Calu3 (cell line): Measurements from ENCODE around the gene LITAFD. TPM values are rescaled to one million over a fixed set of nuclear protein-coding genes. Genes with fewer than 3 reads are reported as not detected.

ENCODE experiments used
- BruUV-seq: library from RNA; stranded (reverse); fragments of 400-500 nt; replicated peaks from 2 replicates; lab custom pipeline; 2021; lab: Mats Ljungman, UMichigan
- CTCF ChIA-PET: fragments of 300-600 bp; sonication (Branson Sonifier 250); formaldehyde crosslinking; loops from one replicate; lab custom pipeline; 2022; ENCODE audit warnings: antibody characterized with exemption; lab: Charles Lee
- DNase-seq: peaks from one replicate; pipeline ENCODE4 v3.0.0; 2022
- H3K27ac Mint-ChIP-seq: one replicate; pipeline ENCODE4 v1.8.0; 2022; ENCODE audit warnings: mixed read lengths; ENCODE audit not compliant: unreplicated experiment
- H3K27me3 Mint-ChIP-seq: one replicate; pipeline ENCODE4 v1.8.0; 2022; ENCODE audit warnings: mixed read lengths; ENCODE audit not compliant: unreplicated experiment
- H3K36me3 Mint-ChIP-seq: one replicate; pipeline ENCODE4 v1.8.0; 2022; ENCODE audit warnings: mild to moderate bottlenecking, moderate library complexity, mixed read lengths; ENCODE audit not compliant: insufficient read depth, unreplicated experiment
- H3K4me1 Mint-ChIP-seq: one replicate; pipeline ENCODE4 v1.8.0; 2022; ENCODE audit warnings: mild to moderate bottlenecking, low read depth, mixed read lengths; ENCODE audit not compliant: unreplicated experiment
- H3K4me3 Mint-ChIP-seq: one replicate; pipeline ENCODE4 v1.8.0; 2022; ENCODE audit warnings: mild to moderate bottlenecking, low read depth, moderate library complexity, mixed read lengths; ENCODE audit not compliant: unreplicated experiment
- H3K9me3 Mint-ChIP-seq: one replicate; pipeline ENCODE4 v1.8.0; 2022; ENCODE audit warnings: low read depth, mixed read lengths; ENCODE audit not compliant: unreplicated experiment
- CTCF ChIP-seq: fragments of 200-600 bp; IDR thresholded peaks from one replicate; pipeline ENCODE4 v1.8.0; 2022; ENCODE audit warnings: antibody characterized with exemption; ENCODE audit not compliant: unreplicated experiment
- intact Hi-C: fragments of 100-400 bp; cut with micrococcal nuclease; formaldehyde crosslinking; loops from one replicate; pipeline ENCODE4 v1.10.0; 2022; ENCODE audit not compliant: unreplicated experiment
- total RNA-seq: library from RNA; stranded (reverse); gene quantifications from 2 replicates; pipeline ENCODE4 v1.2.3, GENCODE V29; 2022

LITAFD gene
- total RNA-seq, 1 experiment from 2014 or later = not detected

DNA sequence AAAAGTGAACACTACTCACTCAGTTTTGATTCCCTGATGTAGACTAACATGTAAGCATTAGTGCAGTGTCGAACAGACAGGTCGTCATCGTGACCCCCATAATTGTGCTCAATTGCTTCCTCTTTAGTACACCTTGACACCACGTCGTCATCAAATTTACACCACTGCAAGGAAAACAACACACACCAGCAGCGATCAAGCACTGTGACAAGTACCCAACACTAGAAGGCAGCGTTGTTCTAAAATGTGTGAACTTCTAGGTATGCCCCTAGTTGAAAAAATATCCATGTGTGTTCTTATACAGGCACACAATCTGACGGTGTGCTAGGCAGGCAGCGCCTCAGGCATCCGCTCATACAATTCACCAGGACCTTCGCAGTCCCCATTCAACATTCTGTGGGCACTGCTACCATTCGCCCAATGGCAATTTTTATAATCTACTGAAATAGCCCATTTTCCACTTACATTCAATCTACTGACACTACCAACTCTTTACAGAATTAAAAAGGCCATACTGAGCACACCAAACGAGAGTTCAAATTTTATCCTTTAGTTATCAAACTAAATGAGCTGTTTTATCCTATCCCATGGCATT is 23.1 kb downstream of the LITAFD start:
- BruUV-seq = no TSS peak
- Mint-ChIP-seq H3K27me3 (no peaks in the 10 kb centered on the region), H3K36me3 (peaks cover 80% of the 10 kb centered on the region), H3K4me3 (no peak overlapping the region), H3K4me1 (peaks cover 1% of the 10 kb centered on the region), H3K27ac (no peak overlapping the region), H3K9me3 (no peaks in the 10 kb centered on the region)
- CTCF ChIA-PET = interaction anchor here (1.2 kb wide), 1 partner anchor 31 kb away, joined by 3 read pairs; no protein-coding TSS in a partner anchor
- DNase-seq = peak; percentile 29
- intact Hi-C loops = loop anchor here (5.0 kb wide), 1 partner anchor 102 kb away; no protein-coding TSS in a partner anchor
- no peak for TF ChIP-seq CTCF

GRCh38 chr16:8905795-8906591 is 23.8 kb downstream of the LITAFD start:
- TF ChIP-seq CTCF = peak; percentile 39
- peaks cover 8% of the 10 kb centered on the region for H3K4me1 Mint-ChIP-seq
- BruUV-seq = no TSS peak
- H3K4me3 Mint-ChIP-seq = no peak overlapping the region
- no peak for DNase-seq
- no peak overlapping the region for H3K27ac Mint-ChIP-seq
- H3K27me3 Mint-ChIP-seq = no peaks in the 10 kb centered on the region
- H3K9me3 Mint-ChIP-seq = no peaks in the 10 kb centered on the region
- CTCF ChIA-PET = interaction anchor here (1.2 kb wide), 1 partner anchor 31 kb away, joined by 3 read pairs; no protein-coding TSS in a partner anchor
- intact Hi-C loops = loop anchor here (5.0 kb wide), 1 partner anchor 101 kb away; no protein-coding TSS in a partner anchor
- peaks cover 73% of the 10 kb centered on the region for H3K36me3 Mint-ChIP-seq

GRCh38 chr16:8907096-8907495 is 24.9 kb downstream of the LITAFD start:
- H3K27me3 Mint-ChIP-seq = no peaks in the 10 kb centered on the region
- no peak overlapping the region for H3K27ac Mint-ChIP-seq
- intact Hi-C loops = loop anchor here (5.0 kb wide), 1 partner anchor 100 kb away; no protein-coding TSS in a partner anchor
- peaks cover 19% of the 10 kb centered on the region for H3K4me1 Mint-ChIP-seq
- no peak for DNase-seq
- no peak overlapping the region for H3K4me3 Mint-ChIP-seq
- BruUV-seq = no TSS peak
- no peak for TF ChIP-seq CTCF
- CTCF ChIA-PET = interaction anchor here (0.7 kb wide), 1 partner anchor 102 kb away, joined by 3 read pairs; no protein-coding TSS in a partner anchor
- no peaks in the 10 kb centered on the region for H3K9me3 Mint-ChIP-seq
- peaks cover 74% of the 10 kb centered on the region for H3K36me3 Mint-ChIP-seq

- BruUV-seq = no TSS peak
- Mint-ChIP-seq H3K36me3 (peaks cover 72% of the 10 kb centered on the region), H3K27me3 (no peaks in the 10 kb centered on the region), H3K4me1 (peaks cover 34% of the 10 kb centered on the region), H3K4me3 (no peak overlapping the region), H3K27ac (no peak overlapping the region), H3K9me3 (no peaks in the 10 kb centered on the region)
- CTCF ChIA-PET = interaction anchor here (1.0 kb wide), 1 partner anchor 28 kb away, joined by 4 read pairs; no protein-coding TSS in a partner anchor
- no peak for TF ChIP-seq CTCF
- DNase-seq = no peak
- intact Hi-C loops = loop anchor here (5.0 kb wide), 1 partner anchor 98 kb away; no protein-coding TSS in a partner anchor
These were observed 26.8 kb downstream of the LITAFD start for GRCh38 chr16:8908810-8909468.
